Gastrocnemius medialis (tissue), 4 donors: ENCODE data around the gene NOS1AP. TPM values are rescaled to one million over a fixed set of nuclear protein-coding genes. Genes with fewer than 3 reads are reported as not detected.

Source experiments
- ATAC-seq, 2 donors: fragments of 150-250 bp; one replicate each; pipeline ENCODE4 v1.9.1; 2016
- DNase-seq, 2 donors: peaks; one replicate each; pipeline ENCODE4 v3.0.0-alpha.2; 2019
- H3K27ac ChIP-seq, 4 donors: fragments of 200-600 bp; sonication (generic); 1 replicate in 1 of 4; 2 replicates in 3 of 4; pipeline ENCODE4 v1.5.1; 2016 to 2018; ENCODE audit warnings: mild to moderate bottlenecking in 2 of 4, moderate library complexity in 1 of 4
- H3K27me3 ChIP-seq, 3 donors: fragments of 200-600 bp; sonication (generic) in 2 of 3; 1 replicate in 1 of 3; 2 replicates in 2 of 3; pipeline versions ENCODE4 v1.5.1 to v1.6.0; 2016 to 2019; ENCODE audit warnings: mild to moderate bottlenecking in 1 of 3, moderate library complexity in 1 of 3
- H3K36me3 ChIP-seq, 2 donors: fragments of 200-600 bp; sonication (generic) in 1 of 2; one replicate each; pipeline ENCODE4 v1.5.1; 2017 to 2018
- H3K4me1 ChIP-seq, 2 donors: fragments of 200-600 bp; sonication (generic) in 1 of 2; one replicate each; pipeline ENCODE4 v1.5.1; 2016 to 2017; ENCODE audit warnings: mild to moderate bottlenecking in 2 of 2
- H3K4me3 ChIP-seq, 4 donors: fragments of 200-600 bp; sonication (generic) in 3 of 4; 1 replicate in 1 of 4; 2 replicates in 3 of 4; pipeline ENCODE4 v1.5.1; 2016 to 2019; ENCODE audit warnings: mild to moderate bottlenecking in 2 of 4
- H3K9me3 ChIP-seq, 3 donors: fragments of 200-600 bp; sonication (generic) in 2 of 3; 1 replicate in 1 of 3; 2 replicates in 2 of 3; pipeline ENCODE4 v1.5.1; 2016 to 2019
- POLR2A ChIP-seq, 2 donors: fragments of 450-650 bp; IDR thresholded peaks; one replicate each; pipeline ENCODE4 v1.6.1; 2017; ENCODE audit warnings: antibody characterized with exemption in 2 of 2, mild to moderate bottlenecking in 2 of 2, moderate library complexity in 2 of 2
- in situ Hi-C, 4 donors: fragments of 200-750 bp; cut with MboI; loops; one replicate each; pipeline versions ENCODE4 v1.15.0 to v1.8.0; 2017; ENCODE audit warnings: low sequenced_read_pairs in 4 of 4
- intact Hi-C: fragments of 100-400 bp; cut with DNase I; formaldehyde crosslinking; loops from one replicate; pipeline ENCODE4 v1.15.1; 2023; ENCODE audit warnings: low total_unique reads
- total RNA-seq, 4 donors: library from RNA; depleted of rRNA; stranded (reverse); fragments of >200 nt; gene quantifications; one replicate each; pipeline versions ENCODE4 v1.1.0 to v1.2.3, GENCODE V29; 2016
- TF ChIP-seq, protein P1 (sequence below), 5 experiments: fragments of 450-650 bp in 3 of 5; fragments of 200-600 bp in 2 of 5; sonication (generic) in 2 of 5; IDR thresholded peaks in 4 of 5; conservative IDR thresholded peaks in 1 of 5; 1 replicate in 4 of 5; 2 replicates in 1 of 5; pipeline ENCODE4 v1.5.1; 2016 to 2019; ENCODE audit warnings: antibody characterized with exemption in 5 of 5, mild to moderate bottlenecking in 3 of 5, moderate library complexity in 3 of 5

NOS1AP gene
- total RNA-seq, 4 donors from 2014 or later, result 0.20 to 0.40 (median 0.25) TPM

DNA sequence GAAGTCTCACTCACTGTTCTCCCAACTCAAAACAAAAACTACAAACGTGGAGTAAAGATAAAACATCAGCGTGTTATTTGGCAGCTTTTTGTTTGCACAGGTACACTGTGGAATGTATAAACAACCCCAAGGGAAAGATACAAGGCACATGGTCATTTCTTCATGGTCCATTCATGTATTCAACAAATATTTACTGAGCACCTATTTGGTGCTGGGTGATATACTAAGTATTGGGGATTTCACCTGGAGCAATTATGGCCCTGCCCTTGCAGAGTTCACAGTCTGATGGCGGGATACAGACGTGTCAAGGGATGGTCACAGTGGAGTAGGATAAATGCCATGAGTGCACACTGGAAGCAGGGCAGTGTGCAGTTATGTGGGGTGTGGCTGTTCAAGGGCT, 171.1 kb downstream of the NOS1AP start:
- no peak for DNase-seq
- Histone ChIP-seq H3K36me3 (no peaks in the 10 kb centered on the region), H3K27me3 (peaks cover 0 to 3% (median 0%) of the 10 kb centered on the region in 3 donors), H3K9me3 (no peaks in the 10 kb centered on the region), H3K4me3 (no peak overlapping the region), H3K4me1 (no peaks in the 10 kb centered on the region), H3K27ac (no peak overlapping the region)
- no peak for ATAC-seq
- in situ Hi-C loops, result no loop called here
- TF ChIP-seq, protein P1, sequence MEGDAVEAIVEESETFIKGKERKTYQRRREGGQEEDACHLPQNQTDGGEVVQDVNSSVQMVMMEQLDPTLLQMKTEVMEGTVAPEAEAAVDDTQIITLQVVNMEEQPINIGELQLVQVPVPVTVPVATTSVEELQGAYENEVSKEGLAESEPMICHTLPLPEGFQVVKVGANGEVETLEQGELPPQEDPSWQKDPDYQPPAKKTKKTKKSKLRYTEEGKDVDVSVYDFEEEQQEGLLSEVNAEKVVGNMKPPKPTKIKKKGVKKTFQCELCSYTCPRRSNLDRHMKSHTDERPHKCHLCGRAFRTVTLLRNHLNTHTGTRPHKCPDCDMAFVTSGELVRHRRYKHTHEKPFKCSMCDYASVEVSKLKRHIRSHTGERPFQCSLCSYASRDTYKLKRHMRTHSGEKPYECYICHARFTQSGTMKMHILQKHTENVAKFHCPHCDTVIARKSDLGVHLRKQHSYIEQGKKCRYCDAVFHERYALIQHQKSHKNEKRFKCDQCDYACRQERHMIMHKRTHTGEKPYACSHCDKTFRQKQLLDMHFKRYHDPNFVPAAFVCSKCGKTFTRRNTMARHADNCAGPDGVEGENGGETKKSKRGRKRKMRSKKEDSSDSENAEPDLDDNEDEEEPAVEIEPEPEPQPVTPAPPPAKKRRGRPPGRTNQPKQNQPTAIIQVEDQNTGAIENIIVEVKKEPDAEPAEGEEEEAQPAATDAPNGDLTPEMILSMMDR (IDR thresholded peaks at IDR 0.05 in 4 of 5, conservative IDR thresholded peaks at IDR 0.05 in 1 of 5), result no peak
- TF ChIP-seq POLR2A (IDR thresholded peaks at IDR 0.05), result no peak
- intact Hi-C loops, result no loop called here

GRCh38 chr1:162242804-162243203, 173.3 kb downstream of the NOS1AP start:
- DNase-seq (no peak), ATAC-seq (no peak)
- Histone ChIP-seq H3K27me3 (peaks cover 0 to 3% (median 0%) of the 10 kb centered on the region in 3 donors), H3K4me1 (no peaks in the 10 kb centered on the region), H3K4me3 (no peak overlapping the region), H3K9me3 (no peaks in the 10 kb centered on the region), H3K27ac (no peak overlapping the region), H3K36me3 (no peaks in the 10 kb centered on the region)
- intact Hi-C loops, result no loop called here
- in situ Hi-C loops, result no loop called here
- no peak for TF ChIP-seq POLR2A (IDR thresholded peaks at IDR 0.05)
- TF ChIP-seq, protein P1 (IDR thresholded peaks at IDR 0.05 in 4 of 5, conservative IDR thresholded peaks at IDR 0.05 in 1 of 5), result no peak

DNA sequence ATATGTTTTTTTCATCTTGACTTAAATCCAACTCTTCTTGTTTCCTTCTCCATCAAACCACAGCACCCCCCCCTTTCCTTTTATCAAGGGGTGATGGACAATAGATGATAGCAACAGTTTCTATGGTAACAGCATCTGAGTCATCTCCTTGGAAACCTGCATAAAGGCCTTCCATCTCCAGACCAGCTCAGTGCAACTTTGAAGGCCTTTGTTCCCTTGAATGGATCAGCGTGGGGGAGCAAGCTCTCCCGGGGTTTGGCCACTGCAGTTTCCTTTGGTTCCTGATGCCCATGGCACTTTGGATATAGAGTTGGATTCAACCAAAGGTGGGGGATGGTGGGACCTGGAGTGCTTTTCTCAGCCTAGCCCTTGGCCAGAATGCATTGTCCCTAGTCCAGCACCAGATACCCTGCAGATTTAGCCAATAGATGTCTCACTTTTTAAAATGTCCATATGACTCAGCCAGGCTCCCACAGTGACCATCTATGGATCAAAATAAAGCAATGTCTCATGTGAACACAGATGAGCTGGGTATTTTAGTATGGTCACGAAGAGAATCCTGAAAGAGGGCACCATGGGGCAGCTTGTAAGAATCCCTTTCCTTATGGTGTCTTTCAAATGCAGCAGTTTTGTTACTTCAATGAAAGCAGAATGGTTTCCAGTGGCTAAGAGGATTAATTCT, 179.5 kb downstream of the NOS1AP start:
- no peak overlapping the region for H3K4me3 ChIP-seq
- ATAC-seq (no peak), DNase-seq (no peak)
- H3K27ac ChIP-seq, result no peak overlapping the region
- H3K4me1 ChIP-seq, result no peaks in the 10 kb centered on the region
- no peaks in the 10 kb centered on the region for H3K36me3 ChIP-seq
- no peaks in the 10 kb centered on the region for H3K27me3 ChIP-seq
- in situ Hi-C loops (no loop called here), intact Hi-C loops (no loop called here)
- H3K9me3 ChIP-seq, result no peaks in the 10 kb centered on the region
- no peak for TF ChIP-seq POLR2A (IDR thresholded peaks at IDR 0.05)
- TF ChIP-seq, protein P1 (IDR thresholded peaks at IDR 0.05 in 4 of 5, conservative IDR thresholded peaks at IDR 0.05 in 1 of 5), result no peak

GRCh38 chr1:162250004-162250730, 180.7 kb downstream of the NOS1AP start:
- DNase-seq (no peak), ATAC-seq (no peak)
- intact Hi-C loops (no loop called here), in situ Hi-C loops (no loop called here)
- H3K27me3 ChIP-seq, result no peaks in the 10 kb centered on the region
- no peaks in the 10 kb centered on the region for H3K4me1 ChIP-seq
- H3K27ac ChIP-seq, result no peak overlapping the region
- H3K9me3 ChIP-seq, result no peaks in the 10 kb centered on the region
- no peak overlapping the region for H3K4me3 ChIP-seq
- no peaks in the 10 kb centered on the region for H3K36me3 ChIP-seq
- TF ChIP-seq, protein P1 (IDR thresholded peaks at IDR 0.05 in 4 of 5, conservative IDR thresholded peaks at IDR 0.05 in 1 of 5), result no peak
- TF ChIP-seq POLR2A (IDR thresholded peaks at IDR 0.05), result no peak
